ENCODE measurements around the gene HDAC8.
"Not testable (repeated sequence)": the region's sequence is repeated elsewhere in the genome, so short reads cannot be mapped to it uniquely, and the experiment has no call there.

Gene HDAC8

DNA sequence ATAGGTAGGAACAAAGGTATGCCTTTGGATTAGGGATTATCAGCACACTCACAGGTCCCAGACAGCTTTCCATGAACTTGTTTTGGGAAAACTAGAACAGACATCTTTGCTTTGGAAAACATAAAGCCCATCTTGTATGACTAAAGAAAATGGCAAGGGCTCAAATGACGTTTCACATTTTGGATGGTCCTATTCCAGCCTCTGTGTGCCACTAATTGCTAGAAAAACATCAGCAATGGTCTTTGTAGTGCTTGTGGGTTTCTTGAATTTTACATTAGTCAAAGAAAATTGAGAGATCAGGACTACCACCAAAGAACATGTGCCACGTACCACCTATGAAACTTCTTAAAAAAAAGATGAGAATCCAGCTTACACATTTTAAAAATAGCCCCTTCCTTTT, 111.4 kb downstream of the HDAC8 start:
- H3K27ac ChIP-seq: no peak overlapping the region
- TF ChIP-seq ZFX (IDR thresholded peaks at IDR 0.05) (no peak), CTCF (conservative IDR thresholded peaks at IDR 0.05) (no peak)

DNA sequence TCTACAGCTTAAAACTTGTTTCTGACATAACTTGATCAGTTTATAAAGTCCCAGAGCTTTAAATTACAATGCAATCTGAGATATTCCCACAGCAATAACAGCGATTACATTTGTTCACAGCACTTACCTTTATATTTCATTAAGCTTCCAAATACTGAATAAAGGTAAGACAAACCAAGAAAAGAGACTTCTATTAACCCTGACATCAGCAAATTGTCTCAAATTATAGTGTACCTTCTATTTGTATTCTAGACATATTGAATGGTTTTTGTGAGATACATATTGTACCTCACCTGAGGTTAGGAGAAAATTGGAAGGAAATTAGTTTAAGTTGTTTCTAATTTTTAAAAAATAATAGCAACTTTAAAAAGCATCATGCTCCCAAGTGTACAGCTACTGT, 111.9 kb downstream of the HDAC8 start:
- TF ChIP-seq CTCF (conservative IDR thresholded peaks at IDR 0.05): no peak
- no peak for TF ChIP-seq ZFX (IDR thresholded peaks at IDR 0.05)
- no peak overlapping the region for H3K27ac ChIP-seq

GRCh38 chrX:72449034-72449433, 123.6 kb downstream of the HDAC8 start:
- not testable (repeated sequence) for H3K27ac ChIP-seq

- not testable (repeated sequence) for H3K27ac ChIP-seq
These were observed 131.9 kb downstream of the HDAC8 start for GRCh38 chrX:72440764-72441163.

GRCh38 chrX:72436010-72436409, 136.6 kb downstream of the HDAC8 start:
- no peak overlapping the region for H3K27ac ChIP-seq
- no peak for TF ChIP-seq ZFX (IDR thresholded peaks at IDR 0.05)
- TF ChIP-seq CTCF (conservative IDR thresholded peaks at IDR 0.05): no peak

- H3K27ac ChIP-seq: no peak overlapping the region
- no peak for TF ChIP-seq CTCF (conservative IDR thresholded peaks at IDR 0.05)
- TF ChIP-seq ZFX (IDR thresholded peaks at IDR 0.05): no peak
These were observed 142.2 kb downstream of the HDAC8 start for GRCh38 chrX:72430405-72430968.

DNA sequence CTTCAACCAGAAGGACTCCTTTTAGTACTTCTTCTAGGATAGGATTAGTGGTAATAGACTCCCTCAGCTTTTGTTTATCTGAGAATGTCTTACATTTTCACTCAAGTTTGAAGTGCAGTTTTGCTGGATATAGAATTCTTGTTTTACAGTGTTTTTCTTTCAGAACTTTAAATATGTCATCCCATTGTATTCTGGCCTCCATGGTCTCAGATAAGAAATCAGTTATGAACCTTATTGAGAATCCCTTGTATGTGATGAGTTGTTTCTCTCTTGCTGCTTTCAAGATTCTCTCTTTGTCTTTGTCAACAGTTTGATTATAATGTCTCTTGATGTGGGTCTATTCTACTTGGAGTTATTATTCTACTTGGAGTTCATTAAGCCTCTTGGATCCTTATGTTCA, 150.8 kb downstream of the HDAC8 start:
- TF ChIP-seq ZFX (IDR thresholded peaks at IDR 0.05) (no peak), CTCF (conservative IDR thresholded peaks at IDR 0.05) (no peak)
- H3K27ac ChIP-seq: no peak overlapping the region

DNA sequence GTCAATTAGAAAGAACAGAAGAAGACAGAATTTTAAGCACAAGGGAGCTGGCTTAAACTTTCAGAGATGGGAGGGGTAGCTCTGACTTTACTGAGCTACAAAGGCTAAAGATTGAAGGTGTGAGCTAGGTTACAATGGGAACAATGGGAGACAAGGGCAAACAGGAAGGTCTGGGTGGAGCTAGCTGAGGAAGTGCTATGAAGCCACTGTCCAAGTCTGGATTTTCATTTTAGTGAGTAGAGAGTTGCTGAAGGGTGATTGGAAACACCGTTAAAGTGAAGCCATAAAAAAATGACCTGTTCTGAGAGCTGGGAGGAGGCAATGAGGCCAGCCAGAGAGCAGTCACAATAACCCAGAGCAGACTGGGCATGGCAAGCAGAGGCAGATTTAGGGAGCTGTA, 162.7 kb downstream of the HDAC8 start:
- no peak for TF ChIP-seq CTCF (conservative IDR thresholded peaks at IDR 0.05)
- no peak for TF ChIP-seq ZFX (IDR thresholded peaks at IDR 0.05)
- no peak overlapping the region for H3K27ac ChIP-seq

- no peak for TF ChIP-seq CTCF (conservative IDR thresholded peaks at IDR 0.05)
- TF ChIP-seq ZFX (IDR thresholded peaks at IDR 0.05): no peak
- H3K27ac ChIP-seq: no peak overlapping the region
These were observed 163.8 kb downstream of the HDAC8 start for GRCh38 chrX:72408885-72409284.

- H3K27ac ChIP-seq: not testable (repeated sequence)
These were observed 167.5 kb downstream of the HDAC8 start for GRCh38 chrX:72405136-72405535.

All from C4-2B (cell line).